ENCODE results near the gene IBTK. TPM values are rescaled to one million over a fixed set of nuclear protein-coding genes. Genes with fewer than 3 reads are reported as not detected.

IBTK gene
- total and polyA plus RNA-seq, 4 donors: 14.1 to 66.8 (median 21.0) TPM

DNA sequence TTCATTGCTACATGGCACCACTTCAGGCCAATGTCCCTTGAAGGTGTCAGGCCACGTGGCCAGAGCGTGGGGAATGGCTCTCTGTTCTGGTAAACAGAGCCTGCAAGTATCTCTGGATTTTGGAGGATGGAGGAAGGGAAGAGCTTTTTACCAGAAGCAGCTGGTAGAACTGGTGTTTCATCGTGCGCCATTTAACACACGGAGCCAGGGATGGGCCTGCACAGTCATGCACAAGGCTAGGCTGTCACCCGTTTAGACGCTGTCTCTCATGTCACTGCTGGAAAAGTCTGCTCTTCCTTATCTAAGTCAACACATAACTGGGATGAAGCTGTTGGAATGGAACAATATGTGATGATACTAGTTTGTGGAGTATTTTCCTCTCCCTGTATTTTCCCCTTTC is 123.9 kb downstream of the IBTK start:
- Histone ChIP-seq H3K9me3 (ENCODE audit: control insufficient read depth in 4 of 4, low read length in 3 of 4) (no peaks in the 10 kb centered on the region), H3K27ac (ENCODE audit: low read depth in 1 of 2, low read length in 2 of 2) (no peak overlapping the region), H3K9ac (ENCODE audit: low read depth in 1 of 2, low read length in 2 of 2) (no peak overlapping the region), H3K27me3 (ENCODE audit: control insufficient read depth in 4 of 4, insufficient read depth in 4 of 4, low read length in 3 of 4) (no peaks in the 10 kb centered on the region), H3K4me1 (ENCODE audit: control insufficient read depth in 4 of 4, insufficient read depth in 4 of 4, low read length in 3 of 4) (no peaks in the 10 kb centered on the region), H3K4me3 (ENCODE audit: low read depth in 1 of 3, low read length in 3 of 3) (no peak overlapping the region), H3K36me3 (ENCODE audit: control insufficient read depth in 4 of 4, insufficient read depth in 3 of 4, low read depth in 1 of 4, low read length in 3 of 4) (no peaks in the 10 kb centered on the region)
- WGBS: 96% methylated on average over 7 of the region's 7 CpGs
- TF ChIP-seq EGR1 (IDR thresholded peaks at IDR 0.05; ENCODE audit: low read depth in 2 of 2): no peak
- TF ChIP-seq YY1 (IDR thresholded peaks at IDR 0.05): no peak
- TF ChIP-seq, protein P1, sequence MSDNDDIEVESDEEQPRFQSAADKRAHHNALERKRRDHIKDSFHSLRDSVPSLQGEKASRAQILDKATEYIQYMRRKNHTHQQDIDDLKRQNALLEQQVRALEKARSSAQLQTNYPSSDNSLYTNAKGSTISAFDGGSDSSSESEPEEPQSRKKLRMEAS (IDR thresholded peaks at IDR 0.05): no peak
- no peak for TF ChIP-seq FOXA2 (IDR thresholded peaks at IDR 0.05)
- no peak for TF ChIP-seq TAF1 (conservative IDR thresholded peaks at IDR 0.05)
- TF ChIP-seq GABPA (IDR thresholded peaks at IDR 0.05 in 1 of 2, conservative IDR thresholded peaks at IDR 0.05 in 1 of 2): no peak
- no peak for TF ChIP-seq SP1 (IDR thresholded peaks at IDR 0.05)
- TF ChIP-seq FOXA1 (IDR thresholded peaks at IDR 0.05): no peak
- TF ChIP-seq NR2F2 (IDR thresholded peaks at IDR 0.05): no peak
- TF ChIP-seq RAD21 (IDR thresholded peaks at IDR 0.05): no peak
- no peak for TF ChIP-seq RXRA (IDR thresholded peaks at IDR 0.05)
- TF ChIP-seq, protein P2, sequence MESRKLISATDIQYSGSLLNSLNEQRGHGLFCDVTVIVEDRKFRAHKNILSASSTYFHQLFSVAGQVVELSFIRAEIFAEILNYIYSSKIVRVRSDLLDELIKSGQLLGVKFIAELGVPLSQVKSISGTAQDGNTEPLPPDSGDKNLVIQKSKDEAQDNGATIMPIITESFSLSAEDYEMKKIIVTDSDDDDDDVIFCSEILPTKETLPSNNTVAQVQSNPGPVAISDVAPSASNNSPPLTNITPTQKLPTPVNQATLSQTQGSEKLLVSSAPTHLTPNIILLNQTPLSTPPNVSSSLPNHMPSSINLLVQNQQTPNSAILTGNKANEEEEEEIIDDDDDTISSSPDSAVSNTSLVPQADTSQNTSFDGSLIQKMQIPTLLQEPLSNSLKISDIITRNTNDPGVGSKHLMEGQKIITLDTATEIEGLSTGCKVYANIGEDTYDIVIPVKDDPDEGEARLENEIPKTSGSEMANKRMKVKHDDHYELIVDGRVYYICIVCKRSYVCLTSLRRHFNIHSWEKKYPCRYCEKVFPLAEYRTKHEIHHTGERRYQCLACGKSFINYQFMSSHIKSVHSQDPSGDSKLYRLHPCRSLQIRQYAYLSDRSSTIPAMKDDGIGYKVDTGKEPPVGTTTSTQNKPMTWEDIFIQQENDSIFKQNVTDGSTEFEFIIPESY (IDR thresholded peaks at IDR 0.05): no peak
- TF ChIP-seq, protein P3, sequence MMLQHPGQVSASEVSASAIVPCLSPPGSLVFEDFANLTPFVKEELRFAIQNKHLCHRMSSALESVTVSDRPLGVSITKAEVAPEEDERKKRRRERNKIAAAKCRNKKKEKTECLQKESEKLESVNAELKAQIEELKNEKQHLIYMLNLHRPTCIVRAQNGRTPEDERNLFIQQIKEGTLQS (IDR thresholded peaks at IDR 0.05): no peak
- TF ChIP-seq, protein P4, sequence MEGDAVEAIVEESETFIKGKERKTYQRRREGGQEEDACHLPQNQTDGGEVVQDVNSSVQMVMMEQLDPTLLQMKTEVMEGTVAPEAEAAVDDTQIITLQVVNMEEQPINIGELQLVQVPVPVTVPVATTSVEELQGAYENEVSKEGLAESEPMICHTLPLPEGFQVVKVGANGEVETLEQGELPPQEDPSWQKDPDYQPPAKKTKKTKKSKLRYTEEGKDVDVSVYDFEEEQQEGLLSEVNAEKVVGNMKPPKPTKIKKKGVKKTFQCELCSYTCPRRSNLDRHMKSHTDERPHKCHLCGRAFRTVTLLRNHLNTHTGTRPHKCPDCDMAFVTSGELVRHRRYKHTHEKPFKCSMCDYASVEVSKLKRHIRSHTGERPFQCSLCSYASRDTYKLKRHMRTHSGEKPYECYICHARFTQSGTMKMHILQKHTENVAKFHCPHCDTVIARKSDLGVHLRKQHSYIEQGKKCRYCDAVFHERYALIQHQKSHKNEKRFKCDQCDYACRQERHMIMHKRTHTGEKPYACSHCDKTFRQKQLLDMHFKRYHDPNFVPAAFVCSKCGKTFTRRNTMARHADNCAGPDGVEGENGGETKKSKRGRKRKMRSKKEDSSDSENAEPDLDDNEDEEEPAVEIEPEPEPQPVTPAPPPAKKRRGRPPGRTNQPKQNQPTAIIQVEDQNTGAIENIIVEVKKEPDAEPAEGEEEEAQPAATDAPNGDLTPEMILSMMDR (IDR thresholded peaks at IDR 0.05; ENCODE audit: low read depth, low read length, missing input control): no peak
- no peak for TF ChIP-seq HNF4G (IDR thresholded peaks at IDR 0.05)
- TF ChIP-seq, protein P5, sequence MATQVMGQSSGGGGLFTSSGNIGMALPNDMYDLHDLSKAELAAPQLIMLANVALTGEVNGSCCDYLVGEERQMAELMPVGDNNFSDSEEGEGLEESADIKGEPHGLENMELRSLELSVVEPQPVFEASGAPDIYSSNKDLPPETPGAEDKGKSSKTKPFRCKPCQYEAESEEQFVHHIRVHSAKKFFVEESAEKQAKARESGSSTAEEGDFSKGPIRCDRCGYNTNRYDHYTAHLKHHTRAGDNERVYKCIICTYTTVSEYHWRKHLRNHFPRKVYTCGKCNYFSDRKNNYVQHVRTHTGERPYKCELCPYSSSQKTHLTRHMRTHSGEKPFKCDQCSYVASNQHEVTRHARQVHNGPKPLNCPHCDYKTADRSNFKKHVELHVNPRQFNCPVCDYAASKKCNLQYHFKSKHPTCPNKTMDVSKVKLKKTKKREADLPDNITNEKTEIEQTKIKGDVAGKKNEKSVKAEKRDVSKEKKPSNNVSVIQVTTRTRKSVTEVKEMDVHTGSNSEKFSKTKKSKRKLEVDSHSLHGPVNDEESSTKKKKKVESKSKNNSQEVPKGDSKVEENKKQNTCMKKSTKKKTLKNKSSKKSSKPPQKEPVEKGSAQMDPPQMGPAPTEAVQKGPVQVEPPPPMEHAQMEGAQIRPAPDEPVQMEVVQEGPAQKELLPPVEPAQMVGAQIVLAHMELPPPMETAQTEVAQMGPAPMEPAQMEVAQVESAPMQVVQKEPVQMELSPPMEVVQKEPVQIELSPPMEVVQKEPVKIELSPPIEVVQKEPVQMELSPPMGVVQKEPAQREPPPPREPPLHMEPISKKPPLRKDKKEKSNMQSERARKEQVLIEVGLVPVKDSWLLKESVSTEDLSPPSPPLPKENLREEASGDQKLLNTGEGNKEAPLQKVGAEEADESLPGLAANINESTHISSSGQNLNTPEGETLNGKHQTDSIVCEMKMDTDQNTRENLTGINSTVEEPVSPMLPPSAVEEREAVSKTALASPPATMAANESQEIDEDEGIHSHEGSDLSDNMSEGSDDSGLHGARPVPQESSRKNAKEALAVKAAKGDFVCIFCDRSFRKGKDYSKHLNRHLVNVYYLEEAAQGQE (IDR thresholded peaks at IDR 0.05): no peak
- no peak for TF ChIP-seq HNF4A (conservative IDR thresholded peaks at IDR 0.05)
- no peak for TF ChIP-seq JUND (IDR thresholded peaks at IDR 0.05)
- no peak for DNase-seq (ENCODE audit: low spot score)

Small RNA genes within 50 kb of the gene (small RNA-seq; reads per million reads assigned to genes)
- gene RNU6-130P: not detected

Other genes with a start within 250 kb of the IBTK start
- gene TPBG, start 116.1 kb upstream of the IBTK start, total RNA-seq: 1 to 10 TPM in 1 of 2 donors, under 1 TPM in 1; 0.37 to 1.3 TPM
- gene TPBG, start 116.1 kb upstream of the IBTK start, polyA plus RNA-seq: under 1 TPM; 0.44 to 0.80 TPM

Measured in liver (tissue), 10 donors.